Measurements from ENCODE around the gene SLIT3. TPM values are rescaled to one million over a fixed set of nuclear protein-coding genes. Genes with fewer than 3 reads are reported as not detected.

Gene SLIT3
- total RNA-seq, 1 experiment from 2014 or later: 0.92 TPM

DNA sequence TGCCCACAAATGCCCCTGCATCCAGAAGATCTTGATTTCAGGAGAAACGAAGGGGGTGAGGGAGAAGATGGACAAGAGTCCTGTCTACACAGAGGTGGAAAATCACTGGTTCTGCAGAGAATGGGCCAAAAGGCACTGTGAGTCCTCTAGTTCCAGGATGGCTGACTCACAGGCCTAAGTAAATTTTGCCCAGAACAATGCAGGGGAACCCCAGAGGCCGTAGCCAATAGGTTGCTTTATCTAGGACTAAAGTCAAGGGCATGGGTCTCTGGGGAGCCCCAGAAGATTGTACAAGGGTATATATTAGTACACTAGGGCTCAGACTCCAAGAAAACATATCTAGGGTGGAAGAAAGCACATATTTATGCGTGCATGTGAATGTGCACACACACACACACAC, 98.0 kb downstream of the SLIT3 start:
- no peak overlapping the region for H3K4me2 ChIP-seq (ENCODE audit: insufficient read depth, insufficient read length, low read length)

More for the DNA sequence above, 98.0 kb downstream of the SLIT3 start:
- TF ChIP-seq, protein P1, sequence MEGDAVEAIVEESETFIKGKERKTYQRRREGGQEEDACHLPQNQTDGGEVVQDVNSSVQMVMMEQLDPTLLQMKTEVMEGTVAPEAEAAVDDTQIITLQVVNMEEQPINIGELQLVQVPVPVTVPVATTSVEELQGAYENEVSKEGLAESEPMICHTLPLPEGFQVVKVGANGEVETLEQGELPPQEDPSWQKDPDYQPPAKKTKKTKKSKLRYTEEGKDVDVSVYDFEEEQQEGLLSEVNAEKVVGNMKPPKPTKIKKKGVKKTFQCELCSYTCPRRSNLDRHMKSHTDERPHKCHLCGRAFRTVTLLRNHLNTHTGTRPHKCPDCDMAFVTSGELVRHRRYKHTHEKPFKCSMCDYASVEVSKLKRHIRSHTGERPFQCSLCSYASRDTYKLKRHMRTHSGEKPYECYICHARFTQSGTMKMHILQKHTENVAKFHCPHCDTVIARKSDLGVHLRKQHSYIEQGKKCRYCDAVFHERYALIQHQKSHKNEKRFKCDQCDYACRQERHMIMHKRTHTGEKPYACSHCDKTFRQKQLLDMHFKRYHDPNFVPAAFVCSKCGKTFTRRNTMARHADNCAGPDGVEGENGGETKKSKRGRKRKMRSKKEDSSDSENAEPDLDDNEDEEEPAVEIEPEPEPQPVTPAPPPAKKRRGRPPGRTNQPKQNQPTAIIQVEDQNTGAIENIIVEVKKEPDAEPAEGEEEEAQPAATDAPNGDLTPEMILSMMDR (conservative IDR thresholded peaks at IDR 0.05): no peak
- Histone ChIP-seq H2AK5ac (ENCODE audit: insufficient read length, low read length) (no peak overlapping the region), H3K27ac (ENCODE audit: insufficient read length, low read depth, low read length) (no peak overlapping the region), H4K91ac (ENCODE audit: insufficient read length, low read depth, low read length) (no peak overlapping the region), H4K5ac (ENCODE audit: insufficient read length, low read depth, low read length) (no peak overlapping the region), H2BK15ac (ENCODE audit: low read depth, low read length) (no peak overlapping the region), H2BK20ac (ENCODE audit: low read depth, low read length, poor library complexity, severe bottlenecking) (no peak overlapping the region), H3K9me3 (ENCODE audit: control insufficient read depth, low read depth, low read length) (no peaks in the 10 kb centered on the region), H4K8ac (replicated peaks; ENCODE audit: insufficient read length, low read depth, low read length) (no peak overlapping the region), H2BK5ac (ENCODE audit: insufficient read length, low read length) (no peak overlapping the region), H3K23ac (ENCODE audit: insufficient read length, low read depth, low read length) (no peak overlapping the region), H2BK12ac (ENCODE audit: insufficient read length, low read depth, low read length) (no peak overlapping the region), H3K79me1 (ENCODE audit: insufficient read depth, low read depth, low read length, poor library complexity, severe bottlenecking) (no peaks in the 10 kb centered on the region), H3K79me2 (ENCODE audit: insufficient read depth, low read length) (no peaks in the 10 kb centered on the region), H4K20me1 (ENCODE audit: control insufficient read depth, insufficient read depth, insufficient read length) (no peaks in the 10 kb centered on the region), H3K4me1 (ENCODE audit: insufficient read depth, low read length) (no peaks in the 10 kb centered on the region), H3K56ac (ENCODE audit: insufficient read length, low read depth, low read length) (no peak overlapping the region), H3K14ac (ENCODE audit: insufficient read depth, low read length) (no peak overlapping the region), H3K4ac (ENCODE audit: low read depth, low read length) (no peak overlapping the region), H3T11ph (ENCODE audit: low read length) (no peak overlapping the region), H3K18ac (ENCODE audit: insufficient read length, low read depth, low read length) (no peak overlapping the region), H3K9ac (ENCODE audit: extremely low read depth, insufficient read length, low read length) (no peak overlapping the region), H3K27me3 (ENCODE audit: insufficient read depth, low read length) (no peaks in the 10 kb centered on the region), H2AFZ (ENCODE audit: low read length) (no peak overlapping the region), H2BK120ac (ENCODE audit: low read depth, low read length, poor library complexity, severe bottlenecking) (no peak overlapping the region), H3K23me2 (ENCODE audit: insufficient read length, low read depth, low read length, poor library complexity, severe bottlenecking) (no peaks in the 10 kb centered on the region)
- H3K27me3 Mint-ChIP-seq (ENCODE audit: low read depth): peaks cover 22% of the 10 kb centered on the region
- H3K4me3 Mint-ChIP-seq: no peak overlapping the region
- H3K27ac Mint-ChIP-seq: no peak overlapping the region
- no peak for DNase-seq
- peaks cover 0 to 2% of the 10 kb centered on the region in 2 experiments; a peak in 3 of 5 replicates for H3K9me3 Mint-ChIP-seq
- peaks cover 0 to 6% of the 10 kb centered on the region in 2 experiments; a peak in 3 of 4 replicates for H3K4me1 Mint-ChIP-seq
- WGBS (ENCODE audit: extremely low coverage, insufficient read length, low lambda C conversion rate): no CpG with 5 or more reads among the region's 3 CpGs
- H3K36me3 Mint-ChIP-seq (ENCODE audit: insufficient read depth in 1 of 3, low read depth in 3 of 3): no peaks in the 10 kb centered on the region
